UCSD-AML1 (cell line): Measurements from ENCODE around the gene SOHLH1.
A peak's percentile ranks its signal among the peaks of the same experiment; 100 is the strongest.

ENCODE experiments used
- DNase-seq: peaks from one replicate; lab custom pipeline; 2025; ENCODE audit not compliant: unreplicated experiment; lab: John Stamatoyannopoulos, UW

SOHLH1 gene

DNA sequence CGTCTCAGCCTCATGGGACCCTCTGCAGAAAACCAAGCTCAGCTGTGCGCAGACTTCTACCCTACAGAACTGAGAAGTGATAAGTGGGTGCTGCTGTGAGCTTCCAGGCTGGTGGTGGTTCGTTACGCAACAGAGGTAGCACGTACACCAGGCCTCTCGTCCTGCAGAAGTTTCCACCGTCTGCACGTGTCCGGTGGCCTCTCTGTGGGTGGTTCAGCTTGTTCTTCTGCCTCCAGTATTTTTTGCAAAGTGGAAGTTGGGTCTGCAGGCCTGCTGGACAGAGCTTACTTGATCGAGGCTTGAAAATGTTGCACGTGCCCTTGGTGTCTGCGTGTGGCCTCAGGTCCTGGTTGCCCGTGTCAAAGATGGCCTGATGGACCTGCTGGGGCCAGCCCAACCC, 30.2 kb upstream of the SOHLH1 start:
- DNase-seq: no peak

DNA sequence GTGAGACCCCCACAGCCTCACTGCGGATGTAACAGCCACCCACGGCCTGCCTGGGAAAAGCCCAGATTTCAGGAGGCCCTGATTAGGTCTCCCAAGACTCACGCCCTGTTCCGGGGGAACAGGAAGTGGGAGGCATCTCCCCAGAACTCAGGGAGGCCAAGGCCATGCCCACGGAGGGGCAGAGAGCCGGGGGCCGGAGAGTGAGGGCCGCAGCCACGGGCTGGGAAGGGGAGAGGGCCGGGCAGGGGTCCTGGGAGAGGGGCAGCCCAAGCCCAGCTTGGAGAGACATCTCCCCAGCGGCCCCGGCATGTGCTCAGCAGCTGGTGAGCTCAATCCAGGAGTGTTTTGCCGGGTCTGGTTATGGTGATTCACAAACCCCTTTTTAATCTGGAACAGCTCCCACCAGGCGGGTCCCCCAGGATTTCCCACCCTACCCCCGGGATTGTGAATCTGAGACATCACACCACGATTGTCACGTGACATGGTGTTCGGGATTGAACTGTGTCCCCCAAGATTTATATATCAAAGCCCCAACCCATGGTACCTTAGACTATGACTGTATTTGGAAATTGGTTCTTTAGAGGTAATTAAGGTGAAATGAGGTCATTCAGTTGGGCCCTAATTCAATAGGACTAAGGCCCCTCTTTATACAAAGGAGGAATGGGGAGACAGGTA, 29.3 kb upstream of the SOHLH1 start:
- no peak for DNase-seq

DNA sequence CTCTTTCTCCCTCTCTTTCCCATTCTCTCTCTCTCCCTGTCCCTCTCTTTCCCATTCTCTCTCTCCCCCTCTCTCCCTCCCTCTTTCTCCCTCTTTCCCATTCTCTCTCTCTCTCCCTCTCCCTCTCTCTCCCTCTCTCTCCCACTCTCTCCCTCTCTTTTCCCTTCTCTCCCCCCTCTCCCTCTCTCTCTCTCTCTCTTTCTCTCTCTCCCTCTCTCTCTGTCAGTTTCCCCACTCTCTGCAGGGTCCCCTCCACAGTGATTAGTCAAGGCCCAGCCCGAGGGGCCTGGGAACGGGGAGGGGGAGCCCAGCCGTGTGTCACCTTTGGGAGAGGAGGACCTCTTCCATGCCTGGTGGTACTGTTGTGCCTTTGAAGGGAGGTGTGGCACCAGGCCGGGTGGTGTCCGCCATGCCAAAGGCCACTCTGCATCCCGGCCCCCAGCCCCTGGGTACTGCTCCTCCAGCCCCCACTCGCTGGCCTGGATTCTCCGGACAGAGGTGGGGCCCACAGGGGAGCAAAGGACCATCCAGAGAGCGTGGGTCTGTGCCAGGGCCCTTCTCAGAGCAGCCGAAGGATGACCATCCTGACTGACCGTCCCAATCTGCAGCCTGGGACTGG, 28.1 kb upstream of the SOHLH1 start:
- no peak for DNase-seq

DNA sequence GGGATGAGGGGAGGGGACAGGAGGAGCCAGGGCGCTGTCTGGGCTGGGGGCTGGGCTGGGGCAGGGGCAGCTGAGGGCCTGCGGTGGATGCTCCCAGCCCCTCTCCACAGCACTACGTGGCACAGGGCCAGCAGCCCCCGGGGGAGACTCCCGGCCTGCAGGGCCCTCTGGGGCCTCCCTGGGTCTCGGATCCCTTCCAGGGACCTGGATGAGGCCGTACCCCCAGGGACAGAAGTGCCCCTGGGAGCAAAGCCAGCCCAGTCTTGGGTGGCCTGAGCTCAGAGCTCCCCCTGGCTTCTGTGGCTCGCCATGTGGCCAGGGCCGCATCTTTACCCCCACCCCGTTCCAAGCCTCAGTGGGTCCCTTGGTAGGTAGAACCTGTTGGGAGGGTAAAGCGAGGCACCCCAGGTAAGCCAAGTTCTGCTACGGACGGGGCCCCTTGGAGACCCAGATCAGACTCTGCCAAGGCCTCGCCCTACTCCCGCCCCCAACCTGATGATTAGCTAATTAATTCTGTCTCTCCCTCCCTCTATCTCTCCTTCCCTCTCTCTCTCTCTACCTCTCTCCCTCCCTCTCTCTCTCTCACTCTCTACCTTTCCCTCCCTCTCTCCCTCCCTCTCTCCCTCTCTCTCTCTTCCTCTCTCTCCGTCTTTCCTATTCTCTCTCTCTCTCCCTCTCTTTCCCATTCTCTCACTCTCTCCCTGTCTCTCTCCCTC, 27.0 kb upstream of the SOHLH1 start:
- no peak for DNase-seq

DNA sequence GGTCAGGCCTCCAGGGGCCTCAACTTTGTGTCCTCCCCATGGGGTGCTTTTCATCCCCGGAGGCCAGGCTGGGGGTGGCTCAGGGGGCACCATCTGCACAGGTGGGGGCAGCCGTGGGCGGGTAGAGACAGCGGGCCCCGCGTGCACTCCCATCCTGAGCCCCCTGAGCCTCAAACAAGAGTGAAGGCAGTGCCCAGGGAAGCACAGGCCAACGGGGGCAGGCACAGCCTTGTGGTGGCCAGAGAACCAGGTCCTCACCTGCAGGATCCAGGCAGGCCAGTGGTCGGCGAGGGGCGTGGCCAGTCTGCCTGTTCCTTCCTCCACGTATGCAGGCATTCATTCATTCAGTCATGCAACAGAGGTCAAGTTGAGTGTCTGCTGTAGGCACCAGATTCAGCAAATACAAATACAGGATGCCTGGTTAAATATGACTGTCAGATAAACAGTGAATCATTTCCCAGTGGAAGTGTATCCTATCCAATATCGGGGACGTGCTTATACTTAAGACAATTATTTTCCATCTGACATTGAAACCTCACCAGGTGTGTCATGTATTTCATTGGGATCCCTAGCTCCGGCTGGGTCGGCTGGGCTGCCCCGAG, 25.0 kb upstream of the SOHLH1 start:
- no peak for DNase-seq

DNA sequence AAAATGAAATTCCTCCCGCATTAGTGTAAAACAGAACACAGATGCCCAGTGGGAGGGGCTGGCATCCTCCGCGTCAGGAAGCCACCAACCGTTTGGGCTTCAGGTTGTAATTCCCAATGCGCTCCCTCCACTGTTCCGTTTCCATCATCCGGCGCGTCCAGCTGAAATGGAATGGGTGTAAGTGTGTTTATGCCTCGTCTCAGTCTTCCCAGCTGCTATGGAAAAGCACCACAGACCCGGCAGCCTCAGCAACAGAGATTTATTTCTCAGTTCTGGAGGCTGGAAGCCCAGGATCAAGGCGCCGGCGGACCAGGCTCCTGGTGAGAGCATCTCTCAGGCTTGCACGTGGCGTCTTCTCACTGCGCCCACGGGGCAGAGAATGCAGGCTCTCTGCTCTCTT, 23.1 kb upstream of the SOHLH1 start:
- DNase-seq: no peak

DNA sequence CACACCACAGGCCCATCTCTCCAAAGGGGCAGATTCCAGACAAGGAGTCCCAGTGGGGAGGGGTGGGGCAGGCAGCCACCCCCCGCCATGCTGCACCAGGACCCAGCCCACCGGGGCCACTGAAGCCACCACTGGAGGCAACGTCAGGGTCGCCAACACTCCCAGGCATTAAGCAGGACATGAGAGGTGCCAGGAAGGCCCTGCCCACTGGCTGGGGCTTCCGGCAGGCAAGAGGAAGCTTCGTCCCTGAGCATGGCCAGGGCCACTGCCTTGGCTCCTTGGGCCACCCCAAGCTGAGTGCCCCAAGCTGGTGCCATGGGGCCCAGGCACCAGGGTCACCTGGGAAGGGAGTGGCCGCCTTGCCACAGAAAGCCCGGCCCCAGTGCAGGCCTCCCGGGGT, 20.2 kb upstream of the SOHLH1 start:
- DNase-seq: no peak

DNA sequence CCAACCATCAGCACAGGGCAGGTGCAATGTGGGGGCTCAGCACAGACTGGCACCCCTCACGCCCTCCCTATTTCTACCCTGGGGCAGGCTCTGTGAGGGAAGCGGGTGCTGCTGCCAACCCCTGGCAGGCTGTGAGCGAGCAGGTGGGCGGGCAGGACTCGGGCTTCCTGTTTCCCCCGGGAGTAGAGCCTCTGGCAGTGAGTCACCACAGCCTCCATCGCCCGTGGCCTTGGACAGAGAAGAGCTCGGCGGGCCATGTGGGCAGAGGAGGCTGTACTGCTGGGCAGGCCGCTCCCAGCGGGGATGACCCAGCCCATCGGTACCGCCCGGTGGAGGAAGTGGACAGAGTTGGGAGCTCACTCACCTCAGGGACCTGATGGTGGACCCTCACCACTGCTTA, 19.3 kb upstream of the SOHLH1 start:
- peak; percentile 51 for DNase-seq

DNA sequence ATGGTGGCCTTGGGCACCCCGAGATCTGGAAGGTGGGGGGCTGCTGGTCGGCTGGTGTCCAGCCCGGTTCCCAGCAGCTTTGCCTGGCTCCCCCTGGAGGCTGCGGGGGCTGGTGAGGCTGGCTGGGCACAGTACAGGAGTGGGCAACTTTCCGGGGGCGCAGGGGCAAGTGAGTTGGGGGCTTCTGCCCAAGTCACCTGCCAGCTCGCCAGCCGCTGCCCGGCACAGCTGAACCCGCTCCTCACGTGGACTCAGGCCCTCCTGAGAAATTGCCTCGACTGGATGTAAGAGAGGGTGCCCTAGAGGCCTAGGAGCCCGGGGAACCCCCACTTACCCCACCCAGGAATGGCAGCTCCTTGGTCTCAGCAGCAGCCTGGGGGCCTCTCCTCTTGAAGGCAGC, 18.1 kb upstream of the SOHLH1 start:
- DNase-seq: no peak

DNA sequence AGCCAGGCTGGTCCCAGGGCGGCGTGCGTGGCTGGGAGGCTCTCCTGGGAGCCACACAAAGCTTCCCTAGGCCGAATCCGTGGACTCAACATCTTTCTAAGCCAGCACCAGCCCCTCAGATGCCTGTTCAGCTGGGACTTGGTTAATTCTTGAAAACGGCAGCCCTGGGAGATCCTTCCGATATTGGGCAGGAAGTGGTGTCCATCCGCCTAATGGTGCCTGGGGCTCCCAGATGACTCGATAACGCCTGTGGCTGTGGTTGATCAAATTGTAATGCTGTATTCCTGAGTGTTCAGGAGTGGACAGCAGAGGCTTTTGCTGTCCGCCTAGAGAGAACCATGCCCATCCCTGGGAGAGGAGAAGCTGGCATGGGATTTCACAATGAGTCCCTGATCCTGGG, 16.8 kb upstream of the SOHLH1 start:
- no peak for DNase-seq

DNA sequence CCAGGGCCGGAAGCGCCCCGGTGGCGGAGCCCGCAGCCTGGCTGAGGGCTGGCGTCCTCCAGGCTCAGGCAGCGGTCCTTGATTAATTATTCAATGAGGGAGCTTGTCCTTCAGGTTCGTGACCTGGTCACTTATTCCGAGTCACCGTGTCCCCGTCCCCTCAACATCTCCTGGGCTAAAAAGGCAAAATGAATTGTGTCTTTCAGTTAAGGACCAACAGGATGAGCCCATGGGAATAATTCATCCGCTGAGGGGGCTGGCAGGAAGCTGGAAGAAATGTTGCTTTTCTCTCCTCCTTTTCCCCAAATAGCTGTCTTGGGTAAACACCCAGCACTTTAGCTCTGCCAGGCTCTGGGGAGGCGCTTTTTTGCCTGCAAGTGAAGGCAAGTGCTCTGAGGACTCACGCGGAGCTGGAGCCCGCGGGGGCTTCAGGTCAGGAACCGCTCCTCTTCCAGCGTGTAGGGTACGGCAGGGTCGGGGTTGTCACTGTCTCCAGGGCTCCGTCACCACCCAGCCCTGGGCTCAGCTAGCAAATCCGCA, 15.8 kb upstream of the SOHLH1 start:
- DNase-seq: no peak

DNA sequence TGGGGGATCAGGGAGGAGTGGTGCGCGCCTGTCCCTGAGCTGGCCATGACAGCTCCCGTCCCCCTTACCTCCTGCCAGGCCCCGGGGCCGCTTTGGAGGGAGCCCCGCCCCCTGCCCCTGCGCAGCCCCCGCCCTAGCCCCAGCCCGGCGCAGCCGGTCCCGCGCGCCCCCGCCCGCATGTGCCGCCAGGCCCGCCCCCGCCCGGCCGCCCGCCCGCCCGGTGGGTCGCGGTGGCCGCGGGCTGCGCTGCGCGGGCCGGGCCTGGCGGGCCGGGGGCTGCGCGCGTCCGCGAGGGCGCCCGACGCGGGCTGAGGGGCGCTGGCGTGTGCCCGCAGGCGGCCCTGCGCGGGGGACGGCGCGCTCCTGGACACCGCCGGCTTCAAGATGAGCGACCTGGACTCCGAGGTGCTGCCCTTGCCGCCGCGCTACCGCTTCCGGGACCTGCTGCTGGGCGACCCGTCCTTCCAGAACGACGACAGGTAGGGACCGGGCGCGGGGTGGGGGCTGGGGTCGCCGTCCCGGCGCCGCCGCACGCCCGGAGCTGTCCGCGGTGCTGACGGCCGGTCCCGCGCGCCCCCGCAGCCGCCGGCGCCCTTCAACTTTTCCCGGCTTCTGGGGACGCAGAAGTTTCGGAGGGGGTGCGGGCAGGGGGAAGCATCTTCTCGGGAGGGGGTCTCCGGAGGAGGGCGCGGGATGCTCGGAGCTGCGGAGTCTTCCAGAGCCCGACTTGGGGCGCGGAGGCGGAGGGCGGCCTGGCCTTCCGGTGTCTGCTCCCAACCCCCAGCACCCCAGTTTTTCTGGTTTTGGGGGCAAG, 15.2 kb upstream of the SOHLH1 start:
- DNase-seq: no peak

DNA sequence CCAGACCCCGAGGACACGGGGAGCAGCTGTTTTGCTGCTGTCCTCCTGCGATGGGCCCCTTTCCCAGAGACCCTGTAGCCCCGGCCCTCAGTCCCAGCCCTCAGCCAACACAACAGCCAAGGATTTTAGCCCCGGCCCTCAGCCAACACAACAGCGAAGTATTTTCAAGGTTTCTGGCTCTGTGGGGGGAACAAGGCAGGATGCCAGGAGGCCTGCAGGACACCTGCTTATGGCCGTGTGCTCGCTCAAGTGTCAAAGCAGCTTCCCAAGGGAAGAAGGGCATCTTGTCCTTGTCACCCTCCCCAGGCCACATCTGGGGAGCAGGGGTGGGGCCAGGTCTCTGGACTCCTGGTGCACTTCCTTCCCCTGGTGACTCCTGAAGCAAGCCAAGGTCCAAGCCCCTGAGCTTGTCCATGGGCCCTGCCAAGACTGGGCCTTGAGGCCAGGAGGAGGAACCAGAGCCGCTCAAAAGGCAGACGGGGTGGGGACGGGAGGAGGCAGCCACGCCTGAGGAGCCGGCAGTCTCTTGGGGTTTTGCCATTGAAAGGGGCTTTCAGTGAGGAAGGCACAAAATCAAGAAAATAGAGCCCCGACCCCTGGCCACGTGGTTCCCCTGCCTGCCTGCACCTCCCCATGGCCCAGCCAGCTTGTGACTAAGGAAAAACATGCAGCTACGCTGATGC, 13.5 kb upstream of the SOHLH1 start:
- DNase-seq: no peak

DNA sequence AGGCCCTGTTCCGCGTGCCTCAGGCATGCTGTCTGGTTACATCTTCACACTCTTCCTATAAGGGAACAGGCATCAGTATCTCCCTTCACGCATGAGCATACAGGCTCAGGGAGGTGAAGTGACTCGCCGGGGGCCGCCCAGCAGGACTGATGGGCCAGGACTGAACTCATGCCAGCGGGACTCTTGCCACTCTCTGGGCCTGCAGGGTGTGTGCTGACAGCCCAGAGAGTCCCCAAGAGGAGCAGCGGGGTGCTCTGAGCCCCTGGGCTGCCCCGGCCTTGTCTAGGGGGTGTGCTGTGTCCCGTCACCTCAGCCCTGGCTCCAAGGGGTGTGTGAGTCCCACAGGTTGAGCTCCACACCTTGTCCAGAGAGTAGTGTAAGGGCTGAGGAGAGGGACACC, 12.6 kb upstream of the SOHLH1 start:
- no peak for DNase-seq

DNA sequence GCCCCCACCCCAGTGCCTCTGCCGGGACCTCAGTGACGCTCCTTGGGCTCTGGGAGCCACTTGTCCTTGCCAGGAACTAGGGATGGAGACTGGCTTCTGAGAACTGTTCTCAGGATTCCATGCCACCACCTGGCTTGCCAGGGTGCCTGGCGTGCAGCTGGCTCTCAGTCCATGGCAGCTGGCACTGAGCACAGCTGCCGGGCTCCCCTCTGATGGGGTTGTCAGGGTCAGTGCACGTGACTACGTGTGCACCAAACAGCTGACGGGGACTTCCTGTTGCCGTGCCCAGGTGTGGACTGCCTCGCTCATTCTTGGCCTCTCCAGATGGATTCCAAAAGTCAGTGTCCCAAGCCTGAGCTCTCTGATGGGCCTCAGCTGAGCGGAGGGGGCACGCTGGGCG, 12.1 kb upstream of the SOHLH1 start:
- DNase-seq: no peak

DNA sequence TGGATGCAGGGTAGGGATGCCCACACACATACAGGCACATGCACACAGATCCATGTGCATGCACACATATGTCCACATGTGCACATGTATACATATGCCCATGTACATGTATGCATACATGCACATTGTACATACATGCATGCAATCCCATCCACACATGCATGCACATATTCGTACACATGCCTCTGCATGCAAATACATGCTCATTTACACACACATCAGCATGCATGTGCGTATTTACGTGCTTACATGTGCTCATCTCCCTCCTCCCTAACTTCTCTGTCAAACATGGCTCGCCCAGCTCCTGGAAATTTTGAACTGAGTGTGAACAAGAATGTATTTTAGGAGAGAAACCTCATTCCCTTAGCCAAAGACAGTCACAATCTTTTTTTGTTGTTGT, 8.9 kb upstream of the SOHLH1 start:
- DNase-seq: no peak

DNA sequence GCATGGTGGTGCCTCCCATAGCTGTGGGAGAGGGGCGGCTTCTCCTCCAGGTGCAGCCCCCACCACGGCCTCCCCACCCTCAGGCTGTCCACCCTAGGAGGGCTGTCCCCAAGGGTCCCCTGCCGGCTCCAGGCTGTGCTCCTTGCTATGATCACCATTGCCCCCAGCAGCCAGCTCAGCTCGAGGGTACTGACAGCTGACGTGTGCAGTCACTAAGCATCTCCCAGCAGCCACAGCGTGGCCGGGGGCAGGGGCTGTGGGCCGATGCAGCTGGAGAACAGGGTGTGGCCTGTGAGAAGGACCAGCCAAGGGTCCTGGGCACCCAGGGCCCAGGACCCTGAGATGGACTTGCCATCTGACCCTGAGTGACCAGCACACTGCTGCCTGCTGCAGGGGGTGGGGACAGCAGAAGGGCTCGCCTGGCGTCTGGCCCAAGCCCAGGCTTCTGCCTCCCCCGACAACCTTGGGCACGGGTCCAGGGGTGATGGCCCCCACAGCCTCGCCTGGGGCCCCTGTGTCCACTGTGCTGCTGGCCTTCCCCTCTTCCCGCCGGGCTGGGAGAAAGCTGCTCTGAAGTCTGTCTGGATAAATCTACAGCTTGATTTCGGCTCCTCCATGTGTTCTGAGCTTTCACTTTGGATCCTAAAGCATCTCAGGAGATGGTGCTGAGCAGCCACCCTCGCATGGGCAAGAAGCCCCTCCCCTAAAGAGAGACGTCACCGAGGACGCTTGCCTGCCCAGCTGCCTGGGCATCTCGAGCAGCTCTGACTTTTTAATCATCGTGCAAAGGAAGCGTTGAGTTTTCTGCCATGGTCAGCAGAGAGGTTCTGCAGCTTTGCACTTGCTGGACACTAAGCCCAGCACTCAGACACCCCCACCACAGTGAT, 8.2 kb upstream of the SOHLH1 start:
- no peak for DNase-seq

DNA sequence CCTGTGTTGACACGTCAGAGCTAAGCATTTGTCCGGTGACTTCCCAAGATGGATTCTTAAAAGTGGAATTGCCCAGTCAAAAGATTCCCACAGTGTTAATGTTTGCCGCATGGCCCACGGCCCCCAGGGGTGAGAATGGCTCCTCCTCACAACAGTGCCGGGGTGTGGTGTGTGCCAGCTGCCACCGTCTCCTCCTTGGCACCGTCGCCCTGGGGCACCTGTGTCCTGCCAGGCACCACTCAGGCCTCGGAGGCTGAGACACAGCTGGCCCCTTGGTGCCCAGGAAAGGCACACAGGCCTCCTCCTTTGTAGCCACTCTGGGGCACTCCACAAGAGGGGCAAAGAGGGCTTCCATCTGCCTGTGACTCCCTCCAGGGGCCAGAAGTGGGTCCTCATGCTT, 7.0 kb upstream of the SOHLH1 start:
- DNase-seq: no peak

DNA sequence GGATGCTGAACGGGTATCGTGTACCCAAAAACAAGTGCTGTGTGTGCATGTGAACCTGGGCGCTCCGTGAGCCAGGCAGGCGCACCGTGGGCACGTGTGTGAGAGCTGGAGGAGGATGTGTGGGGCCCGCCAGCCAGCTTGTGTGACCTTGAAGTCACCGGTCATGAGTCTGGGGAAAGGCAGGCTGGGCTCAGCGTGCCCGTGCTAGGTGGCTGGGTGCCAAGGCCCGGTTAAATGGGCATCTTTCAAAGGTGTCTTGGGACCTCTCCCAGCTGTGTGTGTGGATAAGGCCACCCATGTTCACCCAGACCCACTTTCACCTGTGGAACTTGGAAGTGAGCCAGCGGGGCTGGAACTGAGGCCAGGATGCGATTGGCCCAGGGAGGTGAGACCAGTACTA, 6.1 kb upstream of the SOHLH1 start:
- no peak for DNase-seq

DNA sequence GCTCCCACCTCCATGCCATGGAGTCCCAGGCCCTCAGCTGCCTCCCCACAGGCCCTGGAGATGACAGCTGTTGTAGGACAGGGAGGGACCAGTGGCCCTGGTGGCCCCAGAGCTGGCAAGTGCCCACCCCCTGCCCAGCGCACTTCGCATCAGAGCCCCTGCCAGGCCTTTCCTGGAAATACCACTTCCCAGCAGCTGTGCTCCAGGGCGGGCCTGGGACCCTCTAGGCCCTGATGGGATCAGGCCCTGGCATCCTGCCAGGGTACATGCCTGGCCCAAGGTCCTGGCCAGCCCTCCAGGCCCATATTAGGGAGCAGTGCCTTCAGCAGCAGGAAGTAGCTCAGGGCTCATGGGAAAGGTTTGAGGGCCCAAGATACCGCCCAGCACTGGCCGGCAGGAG, 5.2 kb upstream of the SOHLH1 start:
- DNase-seq: no peak
